ENCODE results near the gene TFDP3. TPM values are rescaled to one million over a fixed set of nuclear protein-coding genes. Genes with fewer than 3 reads are reported as not detected.

Gene TFDP3
- total RNA-seq, 1 donor from 2014 or later = not detected

DNA sequence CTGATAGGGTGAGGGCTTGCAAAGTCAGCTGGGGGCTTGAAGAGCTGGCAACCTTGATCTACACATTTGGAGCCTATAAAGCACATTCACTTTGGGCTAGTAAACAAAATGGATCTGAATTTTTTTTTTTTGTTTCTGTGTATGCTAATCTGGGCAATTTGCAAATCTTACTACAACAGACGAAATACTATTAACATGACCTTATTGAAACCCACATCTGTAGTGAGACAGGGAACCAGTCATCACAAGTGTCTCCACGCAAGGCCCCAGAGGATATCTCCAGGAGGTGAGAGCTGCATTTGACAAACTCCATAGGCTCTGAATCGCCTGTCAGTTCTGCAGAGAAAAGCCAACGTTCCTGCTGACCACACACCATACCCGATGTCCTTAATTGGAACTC, 33.0 kb upstream of the TFDP3 start:
- Mint-ChIP-seq H3K4me3 (ENCODE audit: unreplicated experiment) (no peak overlapping the region), H3K36me3 (ENCODE audit: unreplicated experiment) (peaks cover 5% of the 10 kb centered on the region), H3K9me3 (ENCODE audit: unreplicated experiment) (no peaks in the 10 kb centered on the region), H3K27me3 (ENCODE audit: unreplicated experiment) (no peaks in the 10 kb centered on the region), H3K27ac (ENCODE audit: unreplicated experiment) (no peak overlapping the region), H3K4me1 (ENCODE audit: low read depth, unreplicated experiment) (no peaks in the 10 kb centered on the region)
- TF ChIP-seq, protein P1, sequence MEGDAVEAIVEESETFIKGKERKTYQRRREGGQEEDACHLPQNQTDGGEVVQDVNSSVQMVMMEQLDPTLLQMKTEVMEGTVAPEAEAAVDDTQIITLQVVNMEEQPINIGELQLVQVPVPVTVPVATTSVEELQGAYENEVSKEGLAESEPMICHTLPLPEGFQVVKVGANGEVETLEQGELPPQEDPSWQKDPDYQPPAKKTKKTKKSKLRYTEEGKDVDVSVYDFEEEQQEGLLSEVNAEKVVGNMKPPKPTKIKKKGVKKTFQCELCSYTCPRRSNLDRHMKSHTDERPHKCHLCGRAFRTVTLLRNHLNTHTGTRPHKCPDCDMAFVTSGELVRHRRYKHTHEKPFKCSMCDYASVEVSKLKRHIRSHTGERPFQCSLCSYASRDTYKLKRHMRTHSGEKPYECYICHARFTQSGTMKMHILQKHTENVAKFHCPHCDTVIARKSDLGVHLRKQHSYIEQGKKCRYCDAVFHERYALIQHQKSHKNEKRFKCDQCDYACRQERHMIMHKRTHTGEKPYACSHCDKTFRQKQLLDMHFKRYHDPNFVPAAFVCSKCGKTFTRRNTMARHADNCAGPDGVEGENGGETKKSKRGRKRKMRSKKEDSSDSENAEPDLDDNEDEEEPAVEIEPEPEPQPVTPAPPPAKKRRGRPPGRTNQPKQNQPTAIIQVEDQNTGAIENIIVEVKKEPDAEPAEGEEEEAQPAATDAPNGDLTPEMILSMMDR (IDR thresholded peaks at IDR 0.05; ENCODE audit: partially characterized antibody, unreplicated experiment) = no peak
- DNase-seq = no peak

DNA sequence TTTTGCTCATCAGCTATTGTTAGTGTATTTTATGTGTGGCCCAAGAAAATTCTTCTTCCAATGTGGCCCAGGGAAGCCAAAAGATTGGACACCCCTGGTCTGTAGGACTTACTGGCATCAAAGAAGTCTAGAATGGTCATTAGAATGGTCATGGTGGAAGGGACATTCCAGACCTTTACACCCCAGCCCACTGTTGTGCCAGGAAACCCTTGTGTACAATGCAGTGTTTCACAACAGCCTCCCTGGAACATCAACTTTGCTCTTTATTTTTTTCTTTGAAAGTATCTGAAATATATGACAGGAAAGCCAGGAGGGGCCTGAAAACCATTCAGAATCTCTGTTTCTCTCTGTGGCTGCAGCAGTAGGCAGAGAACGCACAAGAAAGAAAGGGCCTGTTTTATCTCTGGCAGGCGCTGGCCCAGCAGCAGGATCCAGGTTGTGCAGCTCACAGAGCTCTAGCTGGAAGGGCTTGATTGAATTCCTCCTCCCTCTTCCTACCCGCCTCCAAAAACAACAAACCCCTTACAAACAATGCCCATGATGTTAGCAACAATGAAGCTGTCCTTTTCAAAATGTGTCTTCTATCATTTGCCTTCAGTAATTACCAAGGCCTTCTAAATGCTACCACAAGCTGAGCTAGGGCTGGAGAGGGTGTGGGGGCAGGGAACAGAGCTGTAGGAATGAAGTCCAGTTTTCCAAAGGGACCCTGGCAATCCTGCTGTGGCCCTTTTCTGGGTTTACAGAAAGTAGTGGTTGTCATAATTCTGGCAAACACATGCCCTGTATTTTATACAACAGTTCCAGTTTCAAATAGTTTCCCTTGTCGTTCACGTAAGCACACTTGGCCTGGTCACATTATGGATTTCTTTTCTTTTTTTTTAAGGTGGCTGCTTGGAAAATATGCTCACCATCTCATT, 32.3 kb upstream of the TFDP3 start:
- Mint-ChIP-seq H3K27me3 (ENCODE audit: unreplicated experiment) (no peaks in the 10 kb centered on the region), H3K36me3 (ENCODE audit: unreplicated experiment) (peaks cover 5% of the 10 kb centered on the region), H3K4me3 (ENCODE audit: unreplicated experiment) (no peak overlapping the region), H3K27ac (ENCODE audit: unreplicated experiment) (no peak overlapping the region), H3K9me3 (ENCODE audit: unreplicated experiment) (no peaks in the 10 kb centered on the region), H3K4me1 (ENCODE audit: low read depth, unreplicated experiment) (no peaks in the 10 kb centered on the region)
- TF ChIP-seq, protein P1 (IDR thresholded peaks at IDR 0.05; ENCODE audit: partially characterized antibody, unreplicated experiment) = no peak
- DNase-seq = no peak

DNA sequence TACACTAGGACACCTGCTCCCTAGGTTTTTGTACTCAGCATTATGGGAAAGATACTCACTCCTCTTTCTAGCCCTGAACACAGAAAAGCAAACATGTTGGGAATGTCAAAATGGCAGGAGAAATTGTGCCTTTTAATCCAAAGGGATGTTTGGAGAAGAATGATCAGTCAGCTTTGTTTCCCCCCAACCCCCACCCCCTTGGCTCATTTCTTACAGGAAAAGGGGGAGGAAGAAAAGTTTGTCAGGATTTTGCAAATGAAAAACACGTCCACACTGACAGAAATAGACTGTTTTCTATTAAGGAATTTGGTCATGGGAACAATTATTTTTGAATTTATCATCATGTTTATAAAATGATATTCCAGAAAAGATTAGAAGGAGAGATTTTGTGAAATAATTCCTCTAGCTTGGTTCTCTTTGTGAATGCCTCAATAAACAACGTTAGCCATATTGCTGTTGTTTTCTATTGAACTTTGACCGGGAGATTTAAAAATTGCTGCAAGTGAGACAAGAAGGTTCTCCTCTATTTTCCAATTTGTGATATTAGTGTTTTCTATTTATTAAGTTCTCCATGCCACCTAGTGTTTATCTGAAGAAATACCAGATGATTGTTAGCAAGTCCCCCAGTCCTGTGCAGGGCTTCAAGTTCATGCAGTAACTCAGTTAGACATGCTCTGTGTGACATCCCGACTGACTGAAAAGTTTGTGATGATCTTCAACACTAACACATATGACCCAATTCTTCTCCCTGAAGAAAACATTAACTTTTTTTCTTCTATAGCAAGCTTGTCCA, 31.3 kb upstream of the TFDP3 start:
- H3K36me3 Mint-ChIP-seq (ENCODE audit: unreplicated experiment) = peaks cover 5% of the 10 kb centered on the region
- H3K27ac Mint-ChIP-seq (ENCODE audit: unreplicated experiment) = no peak overlapping the region
- no peaks in the 10 kb centered on the region for H3K4me1 Mint-ChIP-seq (ENCODE audit: low read depth, unreplicated experiment)
- H3K4me3 Mint-ChIP-seq (ENCODE audit: unreplicated experiment) = no peak overlapping the region
- DNase-seq = no peak
- TF ChIP-seq, protein P1 (IDR thresholded peaks at IDR 0.05; ENCODE audit: partially characterized antibody, unreplicated experiment) = no peak
- H3K9me3 Mint-ChIP-seq (ENCODE audit: unreplicated experiment) = no peaks in the 10 kb centered on the region
- H3K27me3 Mint-ChIP-seq (ENCODE audit: unreplicated experiment) = no peaks in the 10 kb centered on the region

DNA sequence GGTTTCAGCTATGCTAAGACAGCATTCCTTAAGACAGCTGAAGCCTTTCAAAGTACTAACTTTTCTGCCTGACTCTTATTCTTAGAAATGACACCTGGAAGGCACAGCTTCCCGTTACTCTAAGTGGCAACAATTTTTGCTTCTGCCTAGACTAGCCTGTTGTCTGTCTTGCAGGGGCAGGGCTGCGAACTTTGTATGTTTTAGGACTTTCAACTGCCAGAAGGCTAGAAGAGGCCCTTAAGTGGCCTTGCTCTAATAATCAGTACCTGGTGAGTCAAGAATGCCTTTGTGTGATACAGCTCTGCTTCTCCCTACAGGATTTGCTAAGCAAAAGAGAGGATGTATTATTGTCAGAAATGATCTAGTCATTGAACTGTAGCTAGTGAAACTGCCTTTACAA, 30.0 kb upstream of the TFDP3 start:
- no peaks in the 10 kb centered on the region for H3K27me3 Mint-ChIP-seq (ENCODE audit: unreplicated experiment)
- H3K9me3 Mint-ChIP-seq (ENCODE audit: unreplicated experiment) = no peaks in the 10 kb centered on the region
- no peak for DNase-seq
- no peak overlapping the region for H3K4me3 Mint-ChIP-seq (ENCODE audit: unreplicated experiment)
- H3K4me1 Mint-ChIP-seq (ENCODE audit: low read depth, unreplicated experiment) = no peaks in the 10 kb centered on the region
- peaks cover 5% of the 10 kb centered on the region for H3K36me3 Mint-ChIP-seq (ENCODE audit: unreplicated experiment)
- H3K27ac Mint-ChIP-seq (ENCODE audit: unreplicated experiment) = no peak overlapping the region
- TF ChIP-seq, protein P1 (IDR thresholded peaks at IDR 0.05; ENCODE audit: partially characterized antibody, unreplicated experiment) = no peak

Data from glutamatergic neuron (in vitro differentiated cells).